Right ventricle myocardium inferior (tissue), 1 donor: Measurements from ENCODE around the gene ARHGEF16. TPM values are rescaled to one million over a fixed set of nuclear protein-coding genes. Genes with fewer than 3 reads are reported as not detected.

ENCODE experiments used
- ATAC-seq: fragments of 200-7000 bp; cut with Tn5 transposase; one replicate; pipeline ENCODE4 v1.9.1; 2020; ENCODE audit warnings: mild to moderate bottlenecking, moderate library complexity
- DNase-seq: peaks from one replicate; pipeline ENCODE4 v3.0.0; 2021; ENCODE audit errors: missing footprints
- intact Hi-C: fragments of 100-400 bp; cut with DNase I; formaldehyde crosslinking; loops from one replicate; pipeline ENCODE4 v1.11.0; 2022
- total RNA-seq: library from RNA; stranded (reverse); fragmentation: NEBNext Ultra II Directional; extraction: Animal tissue kit (Norgen Biotek cat#: 25700); gene quantifications from one replicate; pipeline ENCODE4 v1.2.1, GENCODE V29; 2021
- donor health status: DM: no; HTN: yes; CAD: no; lungs with severe emphysema.

ARHGEF16 gene
- total RNA-seq, 1 donor from 2014 or later, result 1.4 TPM

DNA sequence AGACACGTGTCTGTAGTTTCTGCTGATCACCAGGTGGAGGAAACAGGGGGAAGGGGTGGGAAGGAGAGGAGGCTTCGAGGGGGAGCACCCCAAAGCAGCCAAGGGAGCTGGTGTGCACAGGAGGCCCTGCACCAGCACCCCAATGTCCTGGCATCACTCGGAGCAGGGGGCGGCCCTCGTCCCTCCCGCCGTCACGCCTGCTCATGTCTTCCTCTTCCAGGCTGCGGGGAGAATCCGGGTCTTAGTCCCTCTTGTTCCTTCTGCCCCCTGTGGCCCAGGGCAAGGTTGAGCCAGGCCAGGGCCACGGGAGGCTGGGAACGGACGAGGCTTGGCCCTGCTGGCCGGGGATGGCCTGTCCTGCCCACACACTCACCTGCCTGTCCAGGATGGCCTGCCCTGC is 21.4 kb upstream of the ARHGEF16 start:
- peak; percentile 64 for DNase-seq
- intact Hi-C loops, result no loop called here
- no peak for ATAC-seq

GRCh38 chr1:3433596-3434320 is 20.7 kb upstream of the ARHGEF16 start:
- intact Hi-C loops, result no loop called here
- ATAC-seq, result no peak
- DNase-seq, result peak; percentile 26

DNA sequence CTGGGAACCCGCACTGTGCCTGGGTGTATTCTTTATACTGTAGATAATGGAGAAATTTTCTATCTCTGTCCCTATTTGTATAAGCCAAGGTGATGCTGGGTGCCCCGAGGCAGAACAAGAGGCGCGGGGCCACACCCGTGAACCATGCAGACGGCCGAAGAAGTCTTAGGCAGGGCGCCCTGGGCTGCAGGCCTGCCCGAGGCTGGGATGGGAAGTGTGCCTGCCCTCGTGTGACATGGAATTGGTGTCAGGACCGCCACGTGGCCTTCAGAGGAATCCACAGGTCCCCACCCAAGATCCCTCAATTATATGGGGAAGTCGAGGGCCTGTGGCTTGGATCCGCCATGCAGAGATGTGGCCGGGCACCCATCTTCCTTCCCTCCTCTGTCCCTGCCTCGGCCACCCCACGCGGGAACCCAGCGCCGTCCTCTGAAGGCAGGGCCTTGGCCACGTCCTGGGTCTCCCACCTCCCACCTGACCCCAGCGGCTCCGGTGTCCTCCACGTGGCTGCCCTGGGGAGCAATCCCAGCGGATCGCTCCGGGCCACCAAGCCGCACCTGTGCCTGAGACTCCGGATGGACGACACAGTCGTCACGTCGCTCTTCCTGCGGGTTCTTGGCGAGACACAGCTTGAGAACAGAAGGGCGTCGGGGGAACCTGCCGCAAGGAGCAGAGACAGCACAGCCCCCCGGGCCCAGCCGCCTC is 19.9 kb upstream of the ARHGEF16 start:
- DNase-seq (peak; percentile 50), ATAC-seq (no peak)
- intact Hi-C loops, result no loop called here

GRCh38 chr1:3435666-3436065 is 18.8 kb upstream of the ARHGEF16 start:
- no peak for ATAC-seq
- DNase-seq, result peak; percentile 56
- intact Hi-C loops, result no loop called here

GRCh38 chr1:3436451-3436850 is 18.0 kb upstream of the ARHGEF16 start:
- no peak for ATAC-seq
- intact Hi-C loops, result no loop called here
- peak; percentile 48 for DNase-seq

GRCh38 chr1:3436901-3437300 is 17.6 kb upstream of the ARHGEF16 start:
- intact Hi-C loops, result no loop called here
- ATAC-seq, result no peak
- peak; percentile 32 for DNase-seq

GRCh38 chr1:3438661-3439180 is 15.7 kb upstream of the ARHGEF16 start:
- DNase-seq (peak; percentile 47), ATAC-seq (no peak)
- intact Hi-C loops, result no loop called here

DNA sequence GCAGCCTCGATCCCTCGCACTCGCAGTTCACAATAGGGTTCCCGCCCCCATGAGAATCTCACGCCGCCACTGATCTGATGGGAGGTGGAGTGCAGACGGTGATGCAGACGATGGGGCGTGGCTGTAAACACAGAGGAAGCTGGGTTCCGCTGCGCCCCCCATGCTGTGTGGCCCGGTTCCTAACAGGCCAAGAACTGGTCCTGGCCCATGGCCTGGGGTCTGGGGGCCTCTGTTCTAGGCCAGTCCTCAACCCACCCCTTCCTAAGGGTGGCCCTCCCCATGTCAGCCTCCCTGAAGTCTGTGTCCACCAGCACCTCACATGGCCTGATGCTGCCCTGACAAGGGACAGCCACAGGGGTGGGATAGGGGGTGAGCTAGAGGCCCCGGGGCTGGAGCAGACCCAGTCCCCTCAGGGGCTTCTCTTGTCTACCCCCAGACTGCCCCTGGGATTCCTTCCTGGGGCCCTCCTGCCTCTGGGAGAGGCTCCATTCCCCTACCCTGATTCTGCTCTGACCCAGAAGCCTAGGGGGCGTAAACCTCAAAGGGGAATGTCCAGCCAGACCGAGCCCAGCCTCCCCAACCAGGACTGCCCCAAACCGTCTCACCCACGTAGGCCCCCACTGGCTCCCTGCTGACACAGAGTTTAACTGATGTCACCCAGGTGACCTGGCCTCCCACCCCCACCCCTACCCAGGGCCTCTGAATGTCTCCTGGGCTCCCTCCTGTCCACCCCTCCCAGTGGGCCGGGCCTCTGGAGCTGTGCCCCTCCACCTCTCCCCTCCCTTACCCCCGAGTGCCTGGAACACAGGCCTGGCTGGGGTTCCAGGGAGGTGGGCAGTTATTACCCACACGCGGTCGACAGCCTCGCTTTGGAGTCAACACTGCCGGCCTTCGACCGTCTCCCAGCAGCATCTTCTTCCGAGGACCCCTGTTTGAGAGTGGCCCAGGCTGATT is 14.8 kb upstream of the ARHGEF16 start:
- ATAC-seq (no peak), DNase-seq (peak; percentile 39)

GRCh38 chr1:3440300-3440681 is 14.2 kb upstream of the ARHGEF16 start:
- intact Hi-C loops, result no loop called here
- ATAC-seq (no peak), DNase-seq (peak; percentile 13)

More for the DNA sequence above, 14.8 kb upstream of the ARHGEF16 start:
- intact Hi-C loops, result no loop called here

DNA sequence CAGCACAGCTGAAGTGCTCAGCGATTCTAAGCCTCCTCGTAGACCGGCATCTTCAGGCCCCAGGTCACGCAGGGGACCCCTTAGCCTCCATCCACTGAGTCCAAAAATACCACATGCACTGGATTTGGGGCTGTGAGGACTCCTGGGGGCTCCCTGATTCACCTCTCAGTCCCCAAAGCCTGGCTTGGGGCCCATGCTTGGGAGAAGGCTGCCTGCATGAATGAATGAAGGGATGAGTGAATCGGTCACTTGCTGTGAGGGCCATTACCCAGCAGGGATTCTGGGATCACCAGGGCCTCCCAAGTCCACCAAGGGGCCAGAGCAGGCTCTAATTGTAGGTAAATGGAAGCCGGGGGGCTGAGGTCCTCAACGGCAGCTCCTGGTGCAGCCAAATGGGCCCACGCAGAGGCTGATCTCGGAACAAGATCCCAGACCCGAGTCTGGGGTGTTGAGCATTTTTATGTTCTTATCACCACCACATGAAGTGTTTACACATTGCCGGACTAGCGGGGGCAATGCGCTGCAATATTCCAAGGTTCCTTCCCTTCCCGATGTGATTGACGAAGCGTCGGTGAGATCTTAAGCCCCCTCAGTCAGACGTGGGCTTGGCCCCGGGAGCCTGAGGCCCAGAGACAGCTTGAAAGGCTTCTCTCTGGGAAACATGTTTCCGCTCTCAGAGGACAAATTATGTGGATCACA is 13.6 kb upstream of the ARHGEF16 start:
- ATAC-seq, result no peak
- DNase-seq, result peak; percentile 15
- intact Hi-C loops, result no loop called here

GRCh38 chr1:3441410-3441847 is 13.0 kb upstream of the ARHGEF16 start:
- ATAC-seq, result no peak
- peak; percentile 2 for DNase-seq
- intact Hi-C loops, result no loop called here

DNA sequence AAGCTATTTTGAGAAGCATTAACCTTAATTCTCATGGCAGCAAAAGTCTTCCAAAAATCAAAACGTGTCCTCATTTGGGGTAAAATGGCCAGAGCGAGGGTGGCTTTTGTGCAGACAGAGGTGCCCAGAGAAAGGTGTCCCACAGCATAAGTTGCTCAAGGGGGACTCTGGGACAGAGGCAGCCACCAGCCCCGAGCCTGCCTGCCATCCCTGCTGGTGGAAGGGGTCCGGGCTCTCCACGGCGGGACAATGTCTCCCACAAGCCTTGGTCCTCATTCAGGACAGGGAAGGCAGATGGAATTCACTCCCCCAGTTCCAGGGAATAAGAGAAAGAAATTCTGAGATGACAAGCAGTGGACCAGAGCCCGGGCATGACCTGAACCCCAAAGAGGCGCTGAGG is 12.6 kb upstream of the ARHGEF16 start:
- intact Hi-C loops, result no loop called here
- peak; percentile 21 for DNase-seq
- no peak for ATAC-seq

DNA sequence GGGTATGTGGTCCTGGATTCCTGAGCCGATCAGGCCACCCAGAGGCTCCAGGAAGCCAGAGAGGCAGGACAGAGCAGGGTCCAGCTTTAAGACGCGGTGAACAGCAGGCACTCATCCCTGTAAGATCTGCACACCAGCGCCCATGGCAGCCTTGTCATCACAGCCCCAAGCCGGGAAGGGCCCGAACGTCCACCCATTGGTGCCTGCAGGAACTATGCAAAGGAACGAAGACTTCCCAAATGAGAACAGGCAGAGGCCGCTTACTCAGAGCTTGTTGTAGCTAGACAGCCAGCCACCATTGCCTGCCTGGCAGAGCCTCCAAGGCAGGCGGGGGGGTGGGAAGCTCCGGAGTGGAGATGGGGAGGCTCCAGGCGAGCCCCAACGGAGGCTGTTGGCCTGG is 12.1 kb upstream of the ARHGEF16 start:
- ATAC-seq (no peak), DNase-seq (peak; percentile 49)
- intact Hi-C loops, result no loop called here

DNA sequence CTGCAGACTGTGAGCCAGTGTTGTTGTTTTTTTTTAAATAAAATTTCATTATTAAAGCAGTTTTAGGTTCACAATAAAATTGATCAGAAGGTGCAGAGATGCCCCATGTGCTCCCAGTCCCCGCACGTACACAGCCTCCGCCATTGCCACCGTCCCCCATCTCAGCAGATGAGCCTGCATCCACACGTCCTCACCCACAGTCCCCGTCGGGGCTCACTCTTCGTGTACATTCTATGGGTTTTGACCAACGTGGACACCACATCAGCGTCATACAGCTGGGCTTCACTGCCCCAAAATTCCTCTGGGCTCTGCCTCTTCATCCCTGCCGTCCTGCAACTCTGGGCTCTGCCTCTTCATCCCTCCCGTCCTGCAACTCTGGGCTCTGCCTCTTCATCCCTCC is 11.6 kb upstream of the ARHGEF16 start:
- no peak for ATAC-seq
- intact Hi-C loops, result no loop called here
- peak; percentile 8 for DNase-seq

- intact Hi-C loops, result no loop called here
- ATAC-seq, result no peak
- peak; percentile 5 for DNase-seq
Observed at GRCh38 chr1:3443807-3444206, 10.7 kb upstream of the ARHGEF16 start.

- no peak for DNase-seq
Observed at GRCh38 chr1:3444298-3444697, 10.2 kb upstream of the ARHGEF16 start.

DNA sequence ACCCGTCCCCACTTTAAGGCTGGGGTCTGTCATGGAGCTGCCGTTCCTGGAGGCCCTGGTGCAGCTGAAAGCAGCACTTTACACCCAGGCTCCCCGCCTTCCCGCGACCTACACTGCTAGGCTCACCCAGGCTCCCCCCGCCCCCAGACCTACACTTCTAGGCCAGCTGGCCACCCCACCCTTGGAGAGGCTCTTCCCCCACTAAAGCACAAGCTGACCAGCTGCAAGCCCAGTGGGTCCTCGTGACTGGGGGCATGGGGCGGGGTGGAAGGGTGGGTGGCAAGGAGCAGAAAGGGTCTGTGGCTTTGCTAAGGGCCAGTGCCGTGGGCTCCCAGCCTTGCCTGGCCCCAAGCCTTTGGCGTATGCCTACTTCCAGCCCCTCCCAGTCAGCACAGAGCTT is 9.7 kb upstream of the ARHGEF16 start:
- ATAC-seq (no peak), DNase-seq (peak; percentile 49)
- intact Hi-C loops, result no loop called here

More at GRCh38 chr1:3444298-3444697, 10.2 kb upstream of the ARHGEF16 start:
- no peak for ATAC-seq
- intact Hi-C loops, result no loop called here

GRCh38 chr1:3450202-3450863 is 4.1 kb upstream of the ARHGEF16 start:
- ATAC-seq (no peak), DNase-seq (peak; percentile 13)
- intact Hi-C loops, result no loop called here
